PC-3 (cell line): ENCODE results near the gene SKA3.

Experiments
- EZH2 ChIP-seq: fragments of 300-600 bp; sonication (generic); IDR thresholded peaks from one replicate; pipeline ENCODE4 v1.6.1; 2017; ENCODE audit warnings: antibody characterized with exemption, mild to moderate bottlenecking, low read length; ENCODE audit not compliant: unreplicated experiment
- TF ChIP-seq, protein P1 (sequence below): fragments of 300-600 bp; sonication (generic); conservative IDR thresholded peaks from 2 replicates; pipeline ENCODE4 v1.5.1; 2017; ENCODE audit warnings: antibody characterized with exemption, low read depth, mild to moderate bottlenecking, low read length

DNA sequence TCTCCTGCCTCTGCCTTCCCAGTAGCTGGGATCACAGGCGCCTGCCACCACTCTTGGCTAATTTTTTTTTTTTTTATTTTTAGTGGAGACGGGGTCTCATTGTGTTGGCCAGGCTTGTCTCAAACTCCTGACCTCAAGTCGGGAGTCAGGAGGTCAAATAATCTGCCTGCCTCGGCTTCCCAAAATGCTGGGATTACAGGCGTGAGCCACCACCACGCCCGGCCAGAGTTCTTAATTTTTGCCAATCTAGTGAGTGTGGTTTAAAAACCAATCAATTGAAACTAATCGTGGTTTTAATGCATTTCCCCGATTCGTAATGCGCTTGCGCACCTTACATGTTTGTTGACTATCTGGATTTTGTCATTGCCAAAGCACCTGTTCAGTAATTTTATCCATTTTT is 37.0 kb downstream of the SKA3 start:
- no peak for TF ChIP-seq EZH2
- TF ChIP-seq, protein P1, sequence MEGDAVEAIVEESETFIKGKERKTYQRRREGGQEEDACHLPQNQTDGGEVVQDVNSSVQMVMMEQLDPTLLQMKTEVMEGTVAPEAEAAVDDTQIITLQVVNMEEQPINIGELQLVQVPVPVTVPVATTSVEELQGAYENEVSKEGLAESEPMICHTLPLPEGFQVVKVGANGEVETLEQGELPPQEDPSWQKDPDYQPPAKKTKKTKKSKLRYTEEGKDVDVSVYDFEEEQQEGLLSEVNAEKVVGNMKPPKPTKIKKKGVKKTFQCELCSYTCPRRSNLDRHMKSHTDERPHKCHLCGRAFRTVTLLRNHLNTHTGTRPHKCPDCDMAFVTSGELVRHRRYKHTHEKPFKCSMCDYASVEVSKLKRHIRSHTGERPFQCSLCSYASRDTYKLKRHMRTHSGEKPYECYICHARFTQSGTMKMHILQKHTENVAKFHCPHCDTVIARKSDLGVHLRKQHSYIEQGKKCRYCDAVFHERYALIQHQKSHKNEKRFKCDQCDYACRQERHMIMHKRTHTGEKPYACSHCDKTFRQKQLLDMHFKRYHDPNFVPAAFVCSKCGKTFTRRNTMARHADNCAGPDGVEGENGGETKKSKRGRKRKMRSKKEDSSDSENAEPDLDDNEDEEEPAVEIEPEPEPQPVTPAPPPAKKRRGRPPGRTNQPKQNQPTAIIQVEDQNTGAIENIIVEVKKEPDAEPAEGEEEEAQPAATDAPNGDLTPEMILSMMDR: no peak
